T-helper 2 cell (primary cell): ENCODE data around the gene DGCR2.
"Not testable (repeated sequence)": the region's sequence is repeated elsewhere in the genome, so short reads cannot be mapped to it uniquely, and the experiment has no call there.

ENCODE experiments used
- DNase-seq, 5 experiments: peaks; one replicate each; pipeline versions ENCODE4 v3.0.0 to v3.0.0-alpha.2; 2012 to 2022

DGCR2 gene

DNA sequence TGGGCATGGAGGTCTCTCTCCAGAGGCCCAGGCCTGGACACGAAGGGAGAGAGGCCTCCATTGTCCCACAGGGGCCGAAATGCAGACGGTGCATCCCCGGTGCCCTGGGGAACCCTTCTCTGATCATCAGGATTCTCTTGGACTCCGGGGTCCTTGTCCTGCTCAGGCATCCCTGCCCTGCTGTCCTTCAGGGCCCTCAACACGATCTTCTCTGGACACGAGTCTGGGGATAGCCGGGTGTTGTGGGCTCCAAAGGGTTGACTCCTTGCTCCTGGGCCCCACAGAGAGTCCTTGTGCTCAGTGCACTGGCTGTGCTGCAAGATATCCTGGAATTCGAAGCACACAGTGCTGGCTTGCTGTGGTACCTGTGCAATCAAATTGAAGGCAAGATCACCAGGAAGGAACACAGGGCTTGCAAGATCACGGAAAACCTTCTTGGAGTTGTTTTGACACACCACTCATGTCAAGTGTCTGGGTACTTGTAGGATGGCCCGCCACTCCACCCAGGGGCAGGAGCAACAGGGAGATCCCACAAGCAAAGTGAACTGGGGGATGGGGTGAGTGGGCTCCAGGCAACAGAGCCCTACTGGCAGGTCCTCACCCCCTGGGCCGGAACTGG lies 124.8 kb downstream of the DGCR2 start:
- DNase-seq: no peak

DNA sequence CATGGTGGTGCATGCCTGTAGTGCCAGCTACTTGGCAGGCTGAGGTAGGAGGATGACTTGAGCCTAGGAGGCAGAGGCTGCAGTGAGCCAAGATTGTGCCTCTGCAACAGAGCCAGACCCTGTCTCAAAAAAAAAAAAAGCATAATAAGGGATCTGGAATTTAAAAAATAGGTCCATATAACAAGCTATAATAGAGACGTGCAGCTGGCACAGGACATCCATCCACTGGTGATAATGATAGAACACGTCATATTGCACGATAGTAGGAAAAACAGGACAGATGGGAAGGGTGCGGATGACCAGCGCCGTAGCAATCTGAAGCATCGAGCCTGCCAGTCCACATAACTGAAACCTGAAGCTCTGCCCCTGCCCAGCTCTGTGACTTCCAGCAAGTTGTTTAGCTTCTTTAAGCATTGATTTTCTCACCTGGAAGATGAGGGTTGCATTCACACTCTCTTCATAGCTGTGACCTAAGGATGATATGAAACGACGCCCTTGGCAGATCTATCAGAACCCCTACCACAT lies 125.8 kb downstream of the DGCR2 start:
- no peak for DNase-seq

DNA sequence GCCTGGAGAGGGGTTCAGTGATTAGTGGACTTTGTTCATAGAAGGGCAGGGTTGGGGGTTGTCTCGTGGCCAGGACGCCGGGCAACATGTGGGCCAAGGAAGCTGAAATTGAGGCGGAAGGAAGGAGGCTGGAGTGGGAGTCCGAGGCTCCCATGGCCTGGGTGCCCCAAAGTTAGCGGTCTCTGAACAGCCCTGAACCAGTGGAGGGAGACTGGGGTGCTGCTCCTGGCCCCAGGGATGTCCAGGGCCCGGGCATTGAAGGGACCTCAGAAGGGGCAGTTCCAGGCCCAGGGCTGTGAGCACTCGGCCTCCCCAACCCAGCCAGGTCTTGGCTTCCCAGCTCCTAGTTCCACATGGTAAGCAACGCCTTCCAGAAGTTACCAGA lies 126.9 kb downstream of the DGCR2 start:
- DNase-seq: no peak

DNA sequence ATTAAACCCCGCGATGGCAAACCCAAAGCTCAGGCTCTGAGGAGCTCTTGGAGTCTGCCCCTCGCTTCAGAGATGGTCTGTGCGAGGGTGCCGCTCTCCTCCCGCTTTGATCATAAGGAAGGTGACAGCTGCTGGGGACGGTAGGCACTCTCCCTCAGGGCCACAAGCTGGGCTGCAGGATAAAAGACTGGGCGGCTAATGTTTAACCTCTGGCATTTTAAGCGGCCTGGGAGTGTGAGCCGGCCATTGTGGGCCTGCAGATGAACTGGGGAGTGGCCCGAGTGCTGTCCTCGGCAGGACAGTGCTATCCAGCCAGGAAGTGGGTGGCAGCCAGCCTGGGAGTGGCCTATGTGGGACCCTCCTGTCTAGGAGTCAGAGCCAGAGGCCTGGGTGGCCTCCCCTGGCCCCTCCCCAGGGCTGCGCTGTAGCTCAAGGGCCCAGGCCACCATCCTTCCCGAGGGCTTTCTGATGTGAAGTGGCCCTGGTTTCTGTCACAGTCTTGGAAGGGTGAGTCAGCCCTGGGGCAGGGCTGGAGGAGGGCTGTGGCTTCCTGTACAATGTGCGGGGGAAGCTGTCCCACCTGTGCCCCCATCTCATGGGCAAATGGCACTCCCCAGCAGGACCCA lies 127.4 kb downstream of the DGCR2 start:
- no peak for DNase-seq

DNA sequence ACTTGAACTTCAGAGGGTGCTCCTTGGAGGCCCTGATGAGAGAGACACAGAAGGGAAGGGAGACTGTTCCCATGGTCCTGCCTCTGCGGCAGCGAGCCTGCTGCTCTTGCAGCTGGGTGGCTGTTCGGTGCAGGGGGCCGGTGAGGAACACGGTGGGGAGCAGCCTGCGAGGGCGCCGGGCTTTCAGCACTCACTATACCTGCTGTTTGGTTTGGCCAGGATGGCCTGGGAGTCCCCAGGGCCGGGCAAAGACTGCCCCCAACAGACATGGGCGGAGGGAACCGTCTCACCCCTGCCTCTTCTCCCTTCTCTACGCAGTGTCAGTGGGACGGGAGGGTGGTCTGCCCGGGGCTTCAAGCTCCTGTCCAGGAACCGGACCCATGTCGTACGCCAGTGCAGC lies 128.2 kb downstream of the DGCR2 start:
- no peak for DNase-seq

DNA sequence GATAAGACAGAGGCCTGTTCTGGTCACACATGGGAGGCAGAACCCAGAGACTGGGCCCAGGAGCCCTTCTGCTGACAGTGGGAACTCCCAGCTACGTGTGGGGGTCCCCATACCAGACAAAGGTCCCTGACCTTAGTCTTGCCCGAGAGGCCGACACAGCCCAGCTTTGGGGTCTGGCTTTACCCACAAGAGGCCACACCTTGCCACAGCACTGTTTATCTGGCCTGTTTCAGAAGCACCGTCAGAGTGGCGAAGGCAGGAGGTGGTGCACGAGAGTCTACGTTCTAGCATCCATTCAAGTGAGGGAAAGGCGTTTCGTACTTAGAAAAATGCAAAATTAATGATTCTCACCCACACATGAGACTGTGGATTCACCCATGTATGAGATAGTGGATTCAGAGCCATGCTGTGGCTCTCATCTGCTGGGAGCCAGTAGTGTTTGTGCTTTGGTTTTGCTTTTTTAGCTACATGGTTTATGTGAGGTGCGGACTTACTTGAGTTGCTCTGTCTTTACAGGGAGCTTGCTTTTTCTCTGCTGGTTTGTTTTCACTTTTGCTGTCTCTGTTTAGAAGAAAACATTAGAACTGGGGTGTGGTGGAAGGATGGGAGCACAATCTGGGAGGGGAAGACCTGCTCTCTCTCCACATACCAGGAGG lies 129.5 kb downstream of the DGCR2 start:
- DNase-seq: no peak

DNA sequence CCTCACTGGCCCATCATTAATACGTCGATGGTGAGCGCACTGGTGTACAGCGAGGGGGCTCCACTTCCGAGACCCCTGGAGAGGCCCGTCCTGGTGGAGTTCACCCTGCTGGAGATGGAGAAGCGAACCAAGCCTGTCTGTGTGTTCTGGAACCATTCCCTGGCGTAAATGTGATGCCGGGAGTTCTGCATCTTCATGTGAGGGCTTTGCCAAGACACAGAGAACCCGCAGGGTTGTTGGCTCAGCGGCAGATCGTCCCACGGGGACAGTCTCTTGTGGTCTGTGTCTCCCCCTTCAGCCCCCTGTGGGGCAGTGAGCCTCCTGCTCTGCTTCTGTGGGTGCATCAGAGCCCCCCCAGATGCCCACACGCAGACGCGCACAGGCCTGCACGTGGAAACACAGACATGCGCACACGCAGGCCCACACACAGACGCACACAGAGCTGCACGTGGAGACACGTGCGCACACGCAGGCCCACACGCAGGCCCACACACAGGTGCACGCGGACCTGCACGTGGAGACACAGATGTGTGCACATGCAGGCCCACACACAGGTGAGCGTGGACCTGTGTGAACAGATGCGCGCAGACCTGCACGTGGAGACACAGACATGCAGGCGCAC lies 130.3 kb downstream of the DGCR2 start:
- DNase-seq: no peak

DNA sequence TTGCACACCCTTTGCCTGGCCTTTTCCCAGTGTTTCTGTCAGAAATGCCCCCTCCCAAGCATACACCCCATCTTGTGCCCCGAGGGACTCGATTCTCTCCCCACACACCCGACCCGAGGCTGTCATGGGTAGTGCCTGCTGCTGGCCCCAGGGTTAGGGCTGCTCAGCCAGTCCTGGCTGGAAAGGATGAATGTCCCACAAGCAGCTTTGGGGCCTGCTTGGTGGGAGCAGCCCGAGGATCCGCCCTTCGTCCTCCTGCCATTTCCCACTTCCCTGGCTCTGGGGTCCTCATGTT lies 131.1 kb downstream of the DGCR2 start:
- DNase-seq: no peak

DNA sequence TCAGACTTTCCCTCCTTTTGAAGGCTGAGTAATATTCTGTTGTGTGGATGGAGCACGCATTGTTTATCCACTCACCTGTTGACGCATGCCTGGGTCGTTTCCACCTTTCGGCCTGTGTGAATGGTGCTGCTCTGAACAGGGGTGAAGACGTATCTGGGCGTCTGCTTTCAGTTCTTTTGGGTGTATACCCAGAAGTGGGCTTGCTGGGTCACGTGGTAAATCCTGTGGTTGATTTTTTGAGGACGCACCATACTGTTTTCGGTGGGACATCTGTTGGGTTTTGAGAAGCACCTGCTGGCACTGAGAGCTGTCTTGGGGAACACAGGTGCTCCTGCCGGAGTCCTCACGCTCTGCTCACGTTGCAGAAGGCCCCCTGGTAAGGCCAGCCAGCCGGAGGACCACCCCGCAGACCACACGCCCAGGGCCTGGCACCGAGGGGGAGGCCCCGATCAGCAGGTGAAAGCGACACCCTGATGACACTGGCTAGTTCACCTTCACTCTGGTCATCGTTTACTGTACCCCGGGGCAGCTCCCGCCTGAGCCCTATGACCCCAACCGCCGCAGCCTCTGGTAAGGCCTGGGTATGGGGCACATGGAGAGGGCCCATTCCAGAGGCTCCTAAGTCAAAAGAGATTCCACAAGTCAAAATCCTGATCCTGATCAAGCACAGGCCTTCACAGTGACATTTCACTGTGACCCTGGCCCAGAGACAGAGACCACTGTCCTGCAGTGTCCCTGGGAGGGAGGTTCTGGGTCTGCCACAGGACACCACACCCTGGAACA lies 131.7 kb downstream of the DGCR2 start:
- DNase-seq: no peak

DNA sequence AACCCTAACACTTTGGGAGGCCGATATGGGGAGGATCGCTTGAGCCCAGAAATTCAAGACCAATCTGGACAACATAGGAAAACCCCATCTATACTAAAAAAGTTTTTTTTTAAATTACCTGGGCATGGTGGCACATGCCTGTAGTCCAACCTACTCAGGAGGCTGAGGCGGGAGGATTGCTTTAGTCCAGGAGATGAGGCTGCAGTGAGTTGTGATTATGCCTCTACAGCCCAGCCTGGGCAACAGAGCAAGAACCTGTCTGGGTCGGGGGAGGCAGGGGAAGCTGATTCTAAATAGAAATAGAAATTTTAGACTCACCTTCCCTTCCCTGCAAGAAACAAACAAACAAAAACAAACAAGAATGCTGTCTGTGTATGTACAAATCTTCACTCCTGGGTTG lies 133.3 kb downstream of the DGCR2 start:
- DNase-seq: no peak

DNA sequence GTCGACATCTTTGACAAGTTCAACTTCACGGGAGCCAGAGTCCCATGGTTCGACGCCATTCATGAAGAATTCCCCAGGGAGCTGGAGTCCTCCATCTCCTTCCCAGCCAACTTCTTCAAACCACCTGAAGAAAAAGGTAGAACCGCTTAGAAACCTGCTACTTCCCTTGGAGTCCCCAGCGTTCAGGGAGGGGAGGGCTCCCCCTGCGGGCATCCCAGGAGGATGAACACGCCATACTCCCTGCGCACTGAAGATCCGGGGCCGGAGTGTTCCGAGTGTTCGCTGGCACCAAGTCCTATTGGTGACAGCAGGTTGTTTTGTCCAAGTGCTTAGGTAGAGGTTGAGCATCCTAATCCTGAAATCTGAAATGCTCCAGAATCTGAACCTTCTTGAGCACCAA lies 134.4 kb downstream of the DGCR2 start:
- DNase-seq: no peak

DNA sequence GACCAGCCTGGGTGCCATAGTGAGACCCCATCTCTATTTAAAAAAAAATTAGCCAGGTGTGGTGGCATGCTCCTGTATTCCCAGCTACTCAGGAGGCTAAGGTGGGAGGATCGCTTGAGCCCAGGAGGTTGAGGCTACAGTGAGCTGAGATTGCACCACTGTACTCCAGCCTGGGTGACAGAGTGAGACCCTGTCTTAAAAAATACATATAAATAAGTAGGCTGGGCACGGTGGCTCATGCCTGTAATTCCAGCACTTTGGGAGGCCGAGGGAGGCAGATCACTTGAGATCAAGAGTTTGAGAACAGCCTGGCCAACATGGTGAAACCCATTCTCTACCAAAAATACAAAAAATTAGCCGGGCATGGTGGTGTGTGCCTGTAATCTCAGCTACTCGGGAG lies 135.1 kb downstream of the DGCR2 start:
- DNase-seq: not testable (repeated sequence)
